ENCODE data around the gene TMEM151B. TPM values are rescaled to one million over a fixed set of nuclear protein-coding genes. Genes with fewer than 3 reads are reported as not detected.

Gene TMEM151B
- total RNA-seq, 1 donor from 2014 or later = not detected

DNA sequence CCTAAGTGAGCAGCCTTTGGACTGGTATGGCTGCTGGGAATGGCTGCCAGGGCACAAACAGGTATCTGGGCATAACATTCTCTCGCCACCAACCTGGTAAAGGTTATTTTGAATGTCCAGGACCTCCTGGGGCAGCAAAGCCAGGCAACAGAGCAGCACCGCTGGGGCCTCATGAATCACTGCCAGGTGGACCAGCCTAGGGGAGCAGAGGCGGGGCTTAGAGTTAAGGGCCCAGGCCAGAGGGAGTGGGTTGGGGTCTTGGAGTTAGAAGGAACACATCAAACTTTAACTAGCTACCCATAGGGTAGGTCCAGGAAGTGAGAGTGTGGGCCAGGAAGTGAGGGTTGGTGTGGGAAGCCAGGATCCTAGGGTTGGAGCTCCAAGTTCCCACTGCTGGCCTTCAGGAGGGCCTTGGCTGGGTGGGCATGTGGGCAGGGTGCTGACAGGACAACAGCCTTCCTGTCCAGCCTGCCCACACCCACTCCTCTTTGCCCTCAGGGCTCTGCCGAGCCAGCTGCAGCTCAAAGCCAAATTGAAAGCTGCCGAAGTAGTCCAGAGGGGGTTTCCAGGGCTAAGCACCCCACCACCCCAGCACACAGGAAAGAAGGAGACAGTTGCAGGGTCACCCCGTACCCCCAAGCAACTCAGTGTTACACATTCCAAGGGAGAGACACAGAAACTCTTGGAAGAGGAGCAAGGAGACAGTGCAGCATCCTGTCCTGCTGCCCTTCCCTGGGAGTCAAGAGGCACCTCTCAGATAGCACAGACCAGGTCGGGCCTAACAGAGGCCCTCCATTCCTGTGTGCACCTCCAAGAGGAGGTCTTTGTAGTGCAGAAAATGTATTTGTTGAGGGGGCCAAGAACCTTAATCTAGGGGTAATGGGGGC, 7.5 kb upstream of the TMEM151B start:
- ATAC-seq = no peak
- DNase-seq (ENCODE audit: low spot score) = no peak

DNA sequence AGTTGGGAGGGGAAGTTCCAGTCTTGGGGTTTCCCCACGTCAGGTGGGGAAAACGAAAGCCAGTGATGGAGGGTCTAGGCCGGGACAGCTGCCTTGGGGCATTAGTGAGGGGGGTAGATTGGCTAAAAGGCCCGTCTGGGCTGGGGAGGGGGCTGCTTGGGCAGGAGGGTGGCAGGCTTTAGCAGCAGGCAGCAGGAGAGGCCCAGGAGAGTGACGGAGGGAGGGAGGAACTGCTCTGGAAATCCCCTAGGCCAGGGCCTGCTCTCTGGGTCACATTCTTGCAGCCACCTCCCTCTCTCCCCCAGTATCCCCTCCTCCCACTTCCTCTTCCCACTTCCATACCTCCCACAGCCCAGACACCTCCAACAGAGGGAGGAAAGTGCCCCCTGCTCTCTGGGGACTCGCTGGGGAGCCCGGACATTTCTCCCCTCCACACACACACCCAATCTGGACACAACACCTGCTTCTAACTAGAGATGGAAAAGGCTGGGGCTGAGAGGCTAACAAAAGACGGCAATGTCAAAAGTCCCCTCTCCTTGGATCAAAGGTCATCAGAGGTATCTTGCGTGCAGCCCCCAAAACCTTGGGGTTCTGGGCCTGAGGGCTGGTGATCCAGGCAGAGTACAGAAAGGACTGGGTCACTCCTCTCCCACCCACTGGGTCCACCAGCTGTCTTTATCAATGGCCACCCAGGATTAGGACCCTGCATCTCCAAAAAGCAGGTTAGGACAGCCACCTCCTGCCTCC, 6.7 kb upstream of the TMEM151B start:
- ATAC-seq (no peak), DNase-seq (ENCODE audit: low spot score) (no peak)

DNA sequence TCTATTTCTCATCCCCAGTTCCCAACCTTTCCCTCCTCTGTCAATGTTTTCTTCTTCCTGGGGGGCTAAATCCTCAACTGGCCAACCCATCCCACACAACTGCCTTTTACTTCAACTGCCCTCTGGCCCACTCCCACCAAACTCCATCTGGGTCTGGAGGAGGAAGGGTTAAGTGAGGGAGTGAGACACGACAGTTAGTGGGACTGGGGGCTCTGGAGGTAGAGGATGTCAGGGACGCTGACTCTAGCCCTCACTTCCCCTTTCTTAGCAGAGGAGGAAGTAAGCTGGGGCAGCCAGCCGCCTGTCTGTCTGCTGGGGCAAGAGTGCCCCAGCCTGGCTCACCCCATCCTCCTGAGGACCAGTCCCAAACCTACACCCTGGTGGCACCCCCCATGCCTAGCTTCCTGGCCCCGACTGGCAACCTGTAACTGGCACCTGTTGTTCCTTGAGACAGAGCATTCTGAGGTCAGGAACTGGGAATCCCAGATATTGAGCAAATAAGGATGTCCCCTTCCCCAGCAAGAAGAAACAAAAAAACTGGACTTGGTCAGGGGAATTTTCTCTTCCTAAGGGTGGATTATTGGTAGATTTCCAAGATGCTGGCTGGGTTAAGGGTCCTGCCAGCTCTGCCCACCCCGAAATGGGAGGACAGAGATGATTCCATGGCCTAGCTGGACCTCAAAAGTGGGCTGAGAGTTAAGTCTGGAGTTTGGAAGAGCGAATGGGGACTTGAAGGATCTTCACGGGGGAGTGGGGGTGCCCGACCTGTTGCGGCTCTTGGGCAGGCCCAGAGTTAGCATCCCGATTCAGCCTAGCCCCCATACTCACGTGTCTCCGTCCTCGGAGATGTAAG, 5.9 kb upstream of the TMEM151B start:
- no peak for ATAC-seq
- no peak for DNase-seq (ENCODE audit: low spot score)

DNA sequence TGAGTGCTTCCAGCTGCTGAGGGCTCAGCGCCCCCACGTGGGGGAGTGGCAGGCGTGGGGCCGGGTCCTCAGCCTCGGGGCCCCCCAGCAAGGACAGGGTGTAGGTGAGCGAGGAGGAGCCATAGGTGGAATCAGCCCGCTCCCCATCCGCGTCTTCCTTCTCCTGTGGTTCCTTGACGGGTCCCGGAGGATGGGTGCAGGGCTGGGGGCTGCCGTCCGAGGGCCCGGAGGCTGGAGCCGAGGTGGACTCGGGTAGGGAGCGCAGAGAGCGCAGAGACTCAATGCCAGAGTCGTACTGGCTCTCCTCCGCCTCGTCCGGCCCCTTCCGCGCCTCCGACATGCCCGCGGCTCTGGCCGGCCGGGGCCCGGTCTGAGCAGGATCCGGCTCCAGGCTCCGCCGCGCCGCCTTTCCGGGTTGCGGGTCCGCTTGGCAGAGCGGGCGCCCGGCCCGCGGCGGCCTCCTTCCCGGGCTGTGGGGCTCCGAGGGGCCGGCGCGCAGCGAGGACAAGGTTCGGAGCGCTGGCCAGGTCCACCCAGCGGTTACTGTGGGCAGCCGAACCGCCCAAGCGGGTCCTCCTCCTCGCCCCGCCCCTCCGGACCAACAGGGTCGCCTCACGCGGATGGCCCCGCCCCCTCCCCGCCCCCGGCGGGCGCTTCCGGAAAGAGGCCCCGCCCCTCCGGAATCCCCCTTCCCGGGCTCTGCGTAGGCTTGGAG, 5.1 kb upstream of the TMEM151B start, which contains the start of gene NFKBIE:
TSS of gene NFKBIE (minus strand) at position 545 of the 715 bp plus-strand sequence. CDS start at position 340, 205 bp downstream.
- ATAC-seq (peak; percentile 93), DNase-seq (ENCODE audit: low spot score) (peak; percentile 97)

DNA sequence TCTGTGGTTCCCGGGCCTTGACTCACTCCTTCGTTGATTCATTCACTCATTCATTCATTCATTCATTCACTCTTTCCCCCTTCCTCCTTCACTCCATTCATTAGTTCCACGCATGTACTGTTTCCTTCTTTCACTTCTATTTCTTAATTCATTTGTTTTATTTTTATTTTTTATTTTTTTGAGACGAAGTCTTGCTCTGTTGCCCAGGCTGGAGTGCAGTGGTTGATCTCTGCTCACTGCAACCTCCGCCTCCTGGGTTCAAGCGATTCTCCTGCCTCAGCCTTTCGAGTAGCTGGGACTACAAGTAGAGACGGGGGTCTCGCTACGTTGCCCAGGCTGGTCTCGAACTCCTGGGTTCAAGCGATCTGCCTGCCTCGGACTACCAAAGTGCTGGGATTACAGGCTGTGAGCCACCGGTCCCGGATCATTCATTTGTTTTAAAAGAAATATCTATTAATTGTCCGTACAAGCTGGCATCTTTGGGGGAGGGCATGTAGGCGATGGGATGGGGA, 4.5 kb upstream of the TMEM151B start:
- DNase-seq (ENCODE audit: low spot score) (no peak), ATAC-seq (no peak)

DNA sequence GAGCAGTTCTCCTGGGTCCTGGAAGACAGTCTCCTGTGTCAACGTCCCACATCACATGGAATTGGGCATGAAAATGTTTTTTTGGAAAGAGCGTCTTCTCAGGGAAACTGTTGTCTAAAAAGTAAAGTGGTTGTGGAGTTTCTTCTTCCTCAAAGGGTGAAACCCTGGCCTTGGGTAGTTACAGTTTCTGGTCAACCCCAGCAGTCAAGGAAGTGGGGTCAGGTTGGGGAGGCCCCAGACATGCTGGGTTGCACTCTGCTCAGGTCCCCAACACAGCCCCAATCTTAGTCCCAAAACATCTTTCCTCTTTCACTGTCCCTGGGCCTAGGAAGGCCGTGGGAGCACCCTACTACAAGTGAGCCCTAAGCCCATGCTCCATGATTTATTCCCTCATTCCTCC, 3.9 kb upstream of the TMEM151B start:
- ATAC-seq = no peak
- DNase-seq (ENCODE audit: low spot score) = no peak

DNA sequence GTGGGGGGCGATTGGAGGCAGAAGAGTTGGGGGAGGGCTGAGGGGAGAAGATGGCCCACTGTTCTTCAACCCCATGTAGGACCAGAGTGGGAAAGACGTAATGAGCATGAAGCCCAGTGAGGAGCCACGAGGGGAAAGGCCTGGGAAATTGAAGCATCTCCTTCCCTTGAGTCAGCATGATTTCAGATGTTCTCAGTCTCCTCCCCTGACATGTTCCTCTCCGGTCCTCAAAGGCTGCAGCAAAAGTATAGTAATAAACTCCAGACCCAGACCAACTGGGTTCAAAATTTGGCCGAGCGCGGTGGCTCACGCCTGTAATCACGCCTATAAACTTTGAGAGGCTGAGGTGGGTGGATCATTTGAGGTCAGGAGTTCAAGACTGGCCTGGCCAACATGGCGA, 3.0 kb upstream of the TMEM151B start:
- ATAC-seq (no peak), DNase-seq (ENCODE audit: low spot score) (no peak)

DNA sequence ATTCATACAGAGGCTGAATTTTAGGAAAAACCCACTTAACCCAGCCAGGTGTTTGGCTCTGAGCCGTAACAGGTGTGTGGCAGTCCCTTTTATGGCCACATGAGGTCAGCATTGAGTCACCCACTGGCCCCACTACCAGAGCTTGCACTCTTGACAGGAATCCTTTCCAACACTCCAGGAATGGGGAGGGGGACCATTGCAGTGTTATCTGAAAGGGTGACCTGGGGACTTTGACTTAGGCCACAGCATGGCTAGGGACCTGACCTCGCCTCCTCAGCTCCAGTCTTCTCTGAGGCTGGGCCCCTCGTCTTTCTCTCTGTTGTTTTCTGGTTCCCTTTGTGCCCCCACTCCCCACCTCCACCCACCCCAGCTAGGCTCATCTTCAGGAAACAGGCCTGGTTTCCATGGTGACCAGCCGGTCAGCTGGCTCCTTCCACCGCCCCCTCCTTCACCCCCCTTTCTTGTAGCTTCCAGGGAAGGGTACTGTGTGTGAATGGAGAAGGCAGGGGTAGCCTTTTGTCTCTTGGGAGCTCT, 2.1 kb upstream of the TMEM151B start:
- peak; percentile 59 for ATAC-seq
- DNase-seq (ENCODE audit: low spot score) = peak; percentile 65

DNA sequence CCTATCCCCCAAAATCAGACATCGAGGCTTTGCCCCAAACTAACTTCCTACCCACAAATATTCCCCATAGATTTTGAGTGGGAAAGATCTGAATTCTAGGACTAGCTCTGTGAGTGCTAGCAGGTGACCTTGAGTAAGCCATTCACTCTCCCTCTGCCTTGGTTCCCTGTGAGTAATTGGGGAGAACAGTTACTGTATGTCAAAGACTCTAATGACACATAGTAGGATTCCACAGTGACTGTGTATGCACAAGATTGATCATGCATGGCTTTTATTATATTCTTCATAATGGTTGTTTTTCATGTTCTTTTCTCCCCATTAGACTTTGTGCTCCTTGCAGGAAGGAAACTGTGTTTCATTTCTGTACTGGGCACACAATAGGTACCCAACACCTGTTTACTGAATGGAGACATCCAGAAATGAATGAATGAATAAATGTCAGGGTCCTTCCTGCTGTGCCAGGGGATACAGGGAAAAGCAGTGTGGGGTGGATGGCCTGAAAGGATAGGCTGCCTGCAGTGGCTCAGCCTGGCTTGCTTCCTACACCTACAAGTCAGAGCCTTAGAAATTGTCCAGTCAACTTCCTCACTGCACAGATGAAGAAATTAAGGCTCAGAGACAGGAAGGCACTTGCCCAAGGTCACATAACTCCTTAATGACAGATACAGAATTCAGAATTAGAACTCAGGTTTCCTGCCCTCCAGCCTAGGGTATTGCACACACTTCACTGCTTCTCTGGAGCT, 901 bp upstream of the TMEM151B start:
- DNase-seq (ENCODE audit: low spot score) (no peak), ATAC-seq (no peak)

DNA sequence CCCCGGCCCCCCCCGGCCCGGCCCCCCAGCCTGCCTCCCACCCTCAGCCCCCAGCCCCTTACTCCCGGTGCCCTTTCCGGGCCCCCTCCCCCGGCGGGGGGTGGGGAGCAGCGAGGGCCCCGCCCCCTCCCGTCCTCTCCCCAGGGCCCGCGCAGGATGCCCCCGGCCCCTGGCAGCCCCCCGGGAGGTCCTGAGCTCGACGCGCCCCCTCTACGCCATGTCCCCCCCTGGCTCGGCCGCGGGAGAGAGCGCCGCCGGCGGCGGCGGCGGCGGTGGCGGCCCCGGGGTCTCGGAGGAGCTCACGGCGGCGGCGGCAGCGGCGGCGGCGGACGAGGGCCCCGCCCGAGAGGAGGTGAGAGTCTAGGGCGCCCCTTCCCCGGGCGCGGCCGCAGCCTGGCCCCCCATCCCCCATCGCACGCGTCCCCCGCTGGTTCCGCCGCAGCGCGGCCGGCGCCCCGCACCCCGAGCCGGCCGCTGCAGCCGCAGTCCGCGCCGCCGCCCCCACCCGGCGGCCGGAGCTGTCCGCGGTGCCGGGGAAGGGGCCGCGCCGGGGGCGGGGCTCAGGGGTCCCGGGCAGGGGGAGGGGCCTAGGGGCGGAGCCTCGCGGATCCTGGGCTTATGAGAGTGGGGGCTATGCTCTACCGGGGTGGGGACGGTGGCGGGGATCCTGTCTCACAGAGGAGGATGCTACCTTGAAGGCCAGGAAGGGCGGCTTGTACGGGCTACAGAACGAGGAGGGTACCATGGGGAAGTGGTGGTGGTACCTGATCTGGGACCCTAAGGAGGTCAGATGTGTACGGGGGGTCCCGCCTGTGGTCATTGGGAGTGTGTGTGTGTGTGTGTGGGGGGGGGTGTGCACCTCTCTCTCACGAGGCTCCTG, 516 bp downstream of the TMEM151B start:
- DNase-seq (ENCODE audit: low spot score) (no peak), ATAC-seq (no peak)

DNA sequence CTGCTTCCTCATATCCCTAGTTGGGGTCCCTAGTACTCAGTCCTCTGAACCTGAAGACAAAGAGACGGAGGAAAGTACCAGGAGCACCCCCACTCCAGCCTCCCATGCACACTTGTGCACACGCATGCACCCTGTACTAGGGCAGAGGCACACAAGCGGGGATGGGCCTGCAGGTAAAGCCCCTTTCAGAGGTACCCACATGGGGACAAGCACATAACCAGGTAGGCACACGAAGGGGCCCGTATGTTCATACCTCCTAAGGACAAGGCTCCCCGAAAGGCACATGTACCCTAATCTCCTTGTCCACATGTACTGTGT, 1.1 kb downstream of the TMEM151B start:
- no peak for DNase-seq (ENCODE audit: low spot score)
- no peak for ATAC-seq

DNA sequence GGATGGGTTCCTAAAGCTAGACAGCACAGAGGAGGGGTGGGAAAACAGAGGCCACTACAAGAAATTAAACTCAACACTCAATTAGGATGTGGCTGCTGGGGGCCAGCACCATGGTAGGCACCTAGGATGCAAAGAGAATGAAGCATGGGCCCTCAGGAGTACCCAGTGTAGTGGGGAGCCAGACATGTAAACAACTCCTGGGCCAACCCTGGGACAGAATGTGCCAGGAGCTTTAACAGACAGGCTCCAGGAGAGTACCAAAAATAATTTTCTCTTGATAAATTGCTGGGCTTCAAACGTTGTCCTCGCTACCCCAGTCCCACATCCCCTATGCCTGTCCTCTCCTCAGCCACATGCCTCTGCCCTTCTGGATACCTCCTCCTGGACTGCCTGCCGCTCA, 1.7 kb downstream of the TMEM151B start:
- DNase-seq (ENCODE audit: low spot score) (no peak), ATAC-seq (no peak)

DNA sequence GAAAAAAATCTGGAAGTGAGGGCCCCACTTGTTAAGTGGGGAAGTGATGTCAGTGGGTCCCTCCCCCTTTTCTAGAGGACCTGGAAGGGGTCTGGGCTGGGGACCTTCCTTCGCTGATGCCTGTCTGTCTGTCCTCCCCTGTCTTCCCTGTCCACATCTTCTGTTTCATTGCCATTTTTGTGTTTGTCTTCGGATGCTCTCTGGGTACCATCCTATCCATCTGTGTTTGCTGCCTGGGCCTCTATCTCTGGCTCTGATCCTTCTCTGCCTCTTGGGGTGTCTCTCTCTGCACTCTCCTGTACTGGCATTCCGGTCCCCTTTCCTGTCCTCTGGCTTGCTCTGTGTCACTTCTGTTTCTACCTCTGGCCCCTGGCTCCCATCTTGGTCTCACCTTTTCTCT, 2.3 kb downstream of the TMEM151B start:
- ATAC-seq = no peak

DNA sequence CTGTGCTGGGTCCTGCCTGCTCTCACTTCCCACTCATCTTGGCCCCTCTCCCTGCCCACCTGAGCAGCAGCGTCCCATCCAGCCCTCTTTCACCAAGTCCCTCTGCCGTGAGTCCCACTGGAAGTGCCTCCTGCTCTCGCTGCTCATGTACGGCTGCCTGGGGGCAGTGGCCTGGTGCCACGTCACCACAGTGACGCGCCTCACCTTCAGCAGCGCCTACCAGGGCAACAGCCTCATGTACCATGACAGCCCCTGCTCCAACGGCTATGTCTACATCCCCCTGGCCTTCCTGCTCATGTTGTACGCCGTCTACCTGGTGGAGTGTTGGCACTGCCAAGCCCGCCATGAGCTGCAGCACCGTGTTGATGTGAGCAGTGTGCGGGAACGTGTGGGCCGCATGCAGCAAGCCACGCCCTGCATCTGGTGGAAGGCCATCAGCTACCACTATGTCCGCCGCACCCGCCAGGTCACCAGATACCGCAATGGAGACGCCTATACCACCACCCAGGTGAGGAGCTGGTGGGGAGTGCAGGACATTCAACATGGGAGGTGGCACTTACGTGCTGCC, 2.8 kb downstream of the TMEM151B start:
- no peak for DNase-seq (ENCODE audit: low spot score)

More for the DNA sequence above, 2.3 kb downstream of the TMEM151B start:
- DNase-seq (ENCODE audit: low spot score) = no peak

DNA sequence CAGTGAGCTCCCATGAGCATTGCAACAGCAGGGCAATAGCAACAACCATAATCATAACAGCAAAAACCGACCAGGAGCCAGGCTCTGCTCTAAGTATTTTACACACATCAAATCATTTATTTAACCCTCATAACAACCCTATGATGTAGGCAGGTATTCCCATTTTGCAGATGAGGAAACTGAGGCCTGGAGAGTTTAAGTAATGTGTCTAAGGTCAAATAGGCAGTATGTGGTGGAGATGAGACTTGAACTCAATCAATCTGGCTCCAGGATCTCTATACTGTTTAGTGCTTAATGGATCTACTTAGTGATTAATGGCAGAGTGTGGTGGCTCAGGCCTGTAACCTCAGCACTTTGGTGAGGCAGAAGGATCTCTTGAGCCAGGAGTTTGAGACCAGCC, 3.4 kb downstream of the TMEM151B start:
- no peak for DNase-seq (ENCODE audit: low spot score)
- ATAC-seq = no peak

More for the DNA sequence above, 2.8 kb downstream of the TMEM151B start:
- ATAC-seq = no peak

DNA sequence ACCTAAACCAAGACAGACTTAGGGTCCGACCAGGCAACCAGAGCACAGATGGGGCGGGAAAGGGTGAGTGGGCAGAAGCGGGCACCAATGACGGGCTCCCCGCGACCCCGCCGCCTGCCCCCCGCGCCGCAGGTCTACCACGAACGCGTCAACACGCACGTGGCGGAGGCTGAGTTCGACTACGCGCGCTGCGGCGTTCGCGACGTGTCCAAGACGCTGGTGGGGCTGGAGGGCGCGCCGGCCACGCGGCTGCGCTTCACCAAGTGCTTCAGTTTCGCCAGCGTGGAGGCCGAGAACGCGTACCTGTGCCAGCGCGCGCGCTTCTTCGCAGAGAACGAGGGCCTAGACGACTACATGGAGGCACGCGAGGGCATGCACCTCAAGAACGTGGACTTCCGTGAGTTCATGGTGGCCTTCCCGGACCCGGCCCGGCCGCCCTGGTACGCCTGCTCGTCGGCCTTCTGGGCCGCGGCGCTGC, 5.1 kb downstream of the TMEM151B start:
- no peak for ATAC-seq
- no peak for DNase-seq (ENCODE audit: low spot score)

DNA sequence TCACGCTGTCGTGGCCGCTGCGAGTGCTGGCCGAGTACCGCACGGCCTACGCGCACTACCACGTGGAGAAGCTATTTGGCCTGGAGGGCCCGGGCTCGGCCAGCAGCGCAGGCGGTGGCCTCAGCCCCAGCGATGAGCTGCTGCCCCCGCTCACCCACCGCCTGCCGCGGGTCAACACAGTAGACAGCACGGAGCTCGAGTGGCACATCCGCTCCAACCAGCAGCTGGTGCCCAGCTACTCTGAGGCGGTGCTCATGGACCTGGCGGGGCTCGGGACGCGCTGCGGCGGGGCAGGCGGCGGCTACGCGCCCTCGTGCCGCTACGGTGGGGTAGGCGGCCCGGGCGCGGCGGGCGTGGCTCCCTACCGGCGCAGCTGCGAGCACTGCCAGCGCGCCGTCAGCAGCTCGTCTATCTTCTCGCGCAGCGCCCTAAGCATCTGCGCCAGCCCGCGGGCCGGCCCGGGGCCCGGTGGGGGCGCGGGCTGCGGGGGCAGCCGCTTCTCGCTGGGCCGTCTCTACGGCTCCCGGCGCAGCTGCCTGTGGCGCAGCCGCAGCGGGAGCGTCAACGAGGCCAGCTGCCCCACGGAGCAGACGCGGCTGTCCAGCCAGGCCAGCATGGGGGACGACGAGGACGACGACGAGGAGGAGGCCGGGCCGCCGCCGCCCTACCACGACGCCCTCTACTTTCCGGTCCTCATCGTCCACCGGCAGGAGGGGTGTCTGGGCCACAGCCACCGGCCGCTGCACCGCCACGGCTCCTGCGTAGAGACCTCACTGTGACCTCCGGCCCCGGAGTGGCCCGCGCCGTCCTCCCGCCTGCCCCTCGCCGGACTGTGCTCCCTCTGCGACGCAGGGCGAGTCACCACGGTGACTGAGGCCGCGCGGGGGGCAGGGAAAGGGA, 5.7 kb downstream of the TMEM151B start:
- peak; percentile 14 for ATAC-seq

More for the DNA sequence above, 5.7 kb downstream of the TMEM151B start:
- no peak for DNase-seq (ENCODE audit: low spot score)
